GM23248 (cell line): ENCODE data around the gene KLHDC4.

ENCODE experiments used
- EZH2 ChIP-seq: fragments of 200-600 bp; sonication (generic); IDR thresholded peaks from 2 replicates; pipeline ENCODE4 v1.6.1; 2018; ENCODE audit warnings: antibody characterized with exemption, mild to moderate bottlenecking; ENCODE audit not compliant: insufficient read depth, poor library complexity, severe bottlenecking
- EZH2phosphoT487 ChIP-seq: fragments of 200-600 bp; sonication (generic); IDR thresholded peaks from 2 replicates; pipeline ENCODE4 v1.6.1; 2018; ENCODE audit warnings: antibody characterized with exemption, moderate library complexity, mild to moderate bottlenecking, low read depth; ENCODE audit not compliant: insufficient read depth

DNA sequence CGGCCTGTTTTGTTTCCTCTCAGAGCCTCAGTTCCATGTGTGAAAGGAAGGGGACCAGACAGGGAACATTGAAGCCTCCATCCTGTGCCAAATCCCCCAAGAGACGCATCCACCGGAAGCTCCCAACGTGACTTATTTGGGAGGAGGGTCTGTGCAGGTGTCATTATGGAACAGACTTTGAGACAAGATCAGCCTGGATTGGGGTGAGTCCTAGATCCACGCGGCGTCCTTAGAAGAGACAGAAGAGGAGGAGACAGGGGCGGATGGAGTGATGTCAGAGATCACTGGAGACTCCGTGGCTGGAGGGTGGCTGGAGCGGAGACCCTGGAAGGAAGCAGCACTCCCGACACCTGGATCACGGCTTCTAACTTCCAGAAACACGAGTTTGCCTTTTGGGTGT lies 80.0 kb downstream of the KLHDC4 start:
- TF ChIP-seq EZH2 (no peak), EZH2phosphoT487 (no peak)
